NCI-H2029 (cell line): ENCODE results near the gene NACAD.

Experiments used
- DNase-seq: peaks from one replicate; lab custom pipeline; 2025; lab: John Stamatoyannopoulos, UW

The NACAD gene, protein sequence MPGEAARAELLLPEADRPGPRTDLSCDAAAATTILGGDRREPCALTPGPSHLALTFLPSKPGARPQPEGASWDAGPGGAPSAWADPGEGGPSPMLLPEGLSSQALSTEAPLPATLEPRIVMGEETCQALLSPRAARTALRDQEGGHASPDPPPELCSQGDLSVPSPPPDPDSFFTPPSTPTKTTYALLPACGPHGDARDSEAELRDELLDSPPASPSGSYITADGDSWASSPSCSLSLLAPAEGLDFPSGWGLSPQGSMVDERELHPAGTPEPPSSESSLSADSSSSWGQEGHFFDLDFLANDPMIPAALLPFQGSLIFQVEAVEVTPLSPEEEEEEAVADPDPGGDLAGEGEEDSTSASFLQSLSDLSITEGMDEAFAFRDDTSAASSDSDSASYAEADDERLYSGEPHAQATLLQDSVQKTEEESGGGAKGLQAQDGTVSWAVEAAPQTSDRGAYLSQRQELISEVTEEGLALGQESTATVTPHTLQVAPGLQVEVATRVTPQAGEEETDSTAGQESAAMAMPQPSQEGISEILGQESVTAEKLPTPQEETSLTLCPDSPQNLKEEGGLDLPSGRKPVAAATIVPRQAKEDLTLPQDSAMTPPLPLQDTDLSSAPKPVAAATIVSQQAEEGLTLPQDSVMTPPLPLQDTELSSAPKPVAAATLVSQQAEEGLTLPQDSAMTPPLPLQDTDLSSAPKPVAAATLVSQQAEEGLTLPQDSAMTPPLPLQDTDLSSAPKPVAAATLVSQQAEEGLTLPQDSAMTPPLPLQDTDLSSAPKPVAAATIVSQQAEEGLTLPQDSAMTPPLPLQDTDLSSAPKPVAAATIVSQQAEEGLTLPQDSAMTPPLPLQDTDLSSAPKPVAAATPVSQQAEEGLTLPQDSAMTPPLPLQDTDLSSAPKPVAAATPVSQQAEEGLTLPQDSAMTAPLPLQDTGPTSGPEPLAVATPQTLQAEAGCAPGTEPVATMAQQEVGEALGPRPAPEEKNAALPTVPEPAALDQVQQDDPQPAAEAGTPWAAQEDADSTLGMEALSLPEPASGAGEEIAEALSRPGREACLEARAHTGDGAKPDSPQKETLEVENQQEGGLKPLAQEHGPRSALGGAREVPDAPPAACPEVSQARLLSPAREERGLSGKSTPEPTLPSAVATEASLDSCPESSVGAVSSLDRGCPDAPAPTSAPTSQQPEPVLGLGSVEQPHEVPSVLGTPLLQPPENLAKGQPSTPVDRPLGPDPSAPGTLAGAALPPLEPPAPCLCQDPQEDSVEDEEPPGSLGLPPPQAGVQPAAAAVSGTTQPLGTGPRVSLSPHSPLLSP (N-terminal part only)

DNA sequence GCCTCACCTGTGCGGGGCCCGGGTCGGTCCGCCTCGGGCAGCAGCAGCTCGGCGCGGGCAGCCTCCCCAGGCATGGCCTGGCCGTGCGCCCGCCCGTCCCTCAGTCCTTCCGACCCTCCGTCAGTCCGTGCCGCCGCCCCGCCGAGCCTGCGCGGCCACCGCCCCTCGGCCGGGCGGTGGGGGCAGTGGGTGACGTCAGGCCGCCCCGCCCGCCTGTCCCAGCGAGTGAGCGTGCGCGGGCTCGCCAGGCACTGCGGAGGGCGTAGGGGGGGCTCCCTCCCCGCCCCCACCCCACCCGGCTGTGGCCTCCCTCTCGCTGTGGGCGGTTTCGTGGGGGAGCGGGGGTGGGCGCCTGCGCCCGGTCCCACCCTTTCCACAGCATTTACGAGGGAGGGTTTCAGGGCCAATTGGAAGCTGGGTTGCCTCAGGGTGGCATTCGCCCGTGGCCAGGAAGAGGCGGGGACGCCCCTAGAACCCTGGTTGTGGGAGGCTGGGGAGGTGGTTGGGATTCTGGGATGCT lies at the start of gene NACAD:
TSS of gene NACAD (minus strand) at position 149 of the 520 bp plus-strand sequence. CDS start at position 74, 75 bp downstream.
- no peak for DNase-seq

DNA sequence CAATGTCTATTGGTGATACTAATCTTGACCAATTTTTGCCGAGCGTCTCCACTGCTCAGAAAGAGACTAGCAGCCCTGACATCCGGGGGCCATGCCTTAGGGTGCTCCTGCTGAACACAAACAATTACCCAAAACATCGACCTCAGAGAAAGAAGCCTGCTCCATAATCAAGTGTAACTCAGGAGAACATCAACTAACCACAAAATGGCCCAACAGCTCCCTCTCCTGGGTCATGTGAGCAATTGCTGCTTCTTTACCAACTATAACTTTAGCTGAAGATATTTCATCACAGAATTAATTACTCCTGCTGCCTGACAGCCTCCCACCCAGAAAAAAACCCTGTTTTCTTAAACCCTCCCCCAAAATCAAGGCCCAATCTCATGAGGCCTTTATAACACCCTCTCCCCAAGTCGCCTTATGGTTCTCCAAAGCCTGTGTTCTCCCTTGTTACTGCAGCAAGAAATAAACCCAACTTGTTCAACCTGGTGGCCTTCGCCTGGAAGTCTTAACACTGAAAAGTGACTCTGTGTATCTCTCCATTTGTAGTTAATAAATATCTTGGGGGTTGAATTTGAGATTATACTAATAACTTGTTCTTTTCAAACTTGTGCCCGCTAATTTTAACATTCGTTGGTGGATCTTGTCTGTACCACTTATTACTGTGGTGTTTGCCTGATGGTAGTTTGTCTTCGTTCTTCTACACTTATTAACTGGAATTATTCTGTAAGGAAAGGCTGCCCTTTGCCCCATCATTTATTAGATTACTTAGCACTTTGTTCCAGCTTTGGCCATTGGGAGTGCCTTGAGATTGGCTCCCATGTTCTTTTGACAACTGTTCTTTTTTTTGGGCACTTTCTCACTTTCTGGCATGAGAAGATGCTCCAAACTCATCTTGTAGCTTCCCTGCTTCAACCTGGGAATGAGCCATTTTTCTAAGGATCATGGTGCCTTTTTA lies 47.6 kb upstream of the NACAD start:
- no peak for DNase-seq

DNA sequence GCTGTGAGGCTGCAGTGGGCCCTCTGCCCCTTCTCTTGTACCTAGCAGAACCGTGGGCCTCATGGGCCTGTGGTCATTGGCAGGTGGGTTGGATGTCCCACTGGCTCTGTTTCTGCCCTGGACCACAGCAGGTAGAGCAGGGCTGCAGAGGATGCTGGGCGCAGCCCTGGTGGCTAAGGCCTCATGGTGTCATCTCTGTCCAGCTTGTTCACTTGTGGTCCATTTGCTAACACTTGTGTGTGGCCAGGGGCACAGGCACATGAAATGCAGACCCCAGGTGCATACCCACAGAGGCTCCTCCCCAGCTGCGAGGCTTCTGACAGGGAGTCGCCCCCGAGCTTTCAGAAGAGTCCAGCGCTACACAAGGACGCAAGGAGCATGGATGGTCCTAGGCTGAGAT lies 45.1 kb upstream of the NACAD start:
- DNase-seq: no peak

DNA sequence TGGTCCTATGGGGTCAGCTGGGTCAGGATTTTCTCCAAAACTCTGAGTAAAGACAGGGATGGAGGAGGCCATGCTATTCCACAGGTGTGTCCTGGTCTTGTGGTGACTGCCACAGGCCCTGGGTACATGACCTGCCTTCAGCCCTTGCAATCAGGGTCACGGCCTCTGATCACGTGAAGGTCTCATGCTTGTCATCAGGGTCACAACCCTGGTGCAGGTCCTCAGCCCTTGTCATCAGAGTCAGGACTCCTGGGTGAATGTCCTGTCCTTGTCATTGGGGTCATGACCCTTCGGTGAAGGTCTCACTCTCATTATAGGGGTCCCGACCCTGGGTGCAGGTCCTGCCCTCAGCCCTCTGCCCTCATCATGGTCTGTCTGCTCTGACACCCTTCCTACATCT lies 44.6 kb upstream of the NACAD start:
- no peak for DNase-seq

DNA sequence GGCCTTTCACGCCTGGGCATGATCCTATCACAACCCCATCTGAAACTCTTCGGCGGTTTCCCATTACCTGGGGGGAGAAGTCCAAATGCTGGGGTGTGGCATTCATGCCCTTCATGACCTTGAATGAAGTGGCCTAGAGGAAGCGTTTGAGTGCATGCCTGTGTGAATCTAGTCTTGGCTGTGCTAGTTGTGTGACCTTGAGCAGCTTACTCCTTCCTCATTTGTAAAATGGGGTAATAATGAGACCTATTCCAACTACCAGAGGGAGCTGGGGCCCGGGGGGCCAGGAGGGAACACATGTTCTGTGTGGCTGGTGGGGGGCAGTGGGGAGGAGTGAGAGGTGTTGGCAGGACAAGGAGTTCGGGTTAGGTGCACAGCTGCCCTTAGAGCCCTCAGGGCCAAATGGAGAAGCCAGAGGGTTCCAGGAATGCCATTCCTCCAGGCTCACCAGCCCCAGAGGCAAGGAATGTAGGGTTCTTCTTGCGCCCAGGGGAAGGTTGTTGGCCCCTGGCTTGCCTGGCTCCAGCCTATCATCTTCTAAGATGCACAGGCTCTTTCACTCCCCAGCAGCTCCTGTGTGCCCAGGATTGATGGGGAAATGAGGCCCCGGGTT lies 44.0 kb upstream of the NACAD start:
- no peak for DNase-seq

DNA sequence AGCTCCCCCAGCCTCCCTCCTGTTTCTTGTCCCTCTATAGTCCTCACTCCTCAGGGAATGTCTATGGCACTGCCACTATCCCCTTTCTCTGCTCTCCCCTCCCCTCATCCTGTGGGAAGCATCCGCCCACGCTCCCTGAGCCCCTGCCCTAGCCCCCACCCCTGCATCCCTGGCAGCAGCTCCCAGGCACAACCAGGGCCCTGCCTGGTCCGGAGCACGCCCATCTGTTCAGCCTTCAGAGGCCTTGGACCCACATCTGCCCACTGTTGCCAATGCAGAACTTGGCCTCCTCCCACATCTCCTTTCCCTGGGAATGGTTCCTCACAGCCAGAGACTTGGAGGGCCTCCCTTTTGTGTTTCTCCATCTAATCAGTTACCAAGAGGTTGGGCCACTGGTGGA lies 43.1 kb upstream of the NACAD start:
- DNase-seq: no peak

DNA sequence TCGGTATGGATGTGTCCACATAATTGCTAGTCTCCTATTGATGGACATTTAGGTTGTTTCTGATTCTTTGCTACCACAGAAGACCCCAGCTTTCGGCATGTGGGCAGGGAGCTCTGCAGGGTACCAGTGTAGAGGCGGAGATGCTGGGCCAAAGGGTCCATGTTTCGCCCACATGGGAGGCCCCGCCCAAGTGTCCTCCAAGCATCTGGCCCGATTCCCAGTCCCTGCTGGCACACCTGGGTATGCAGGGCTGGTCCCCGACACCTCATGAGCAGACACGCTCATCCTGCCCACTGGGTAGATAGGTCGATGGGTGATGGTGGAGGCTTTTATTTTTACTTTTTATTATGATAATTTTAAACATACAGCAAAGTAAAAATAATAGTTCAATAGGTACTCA lies 42.1 kb upstream of the NACAD start:
- DNase-seq: no peak

DNA sequence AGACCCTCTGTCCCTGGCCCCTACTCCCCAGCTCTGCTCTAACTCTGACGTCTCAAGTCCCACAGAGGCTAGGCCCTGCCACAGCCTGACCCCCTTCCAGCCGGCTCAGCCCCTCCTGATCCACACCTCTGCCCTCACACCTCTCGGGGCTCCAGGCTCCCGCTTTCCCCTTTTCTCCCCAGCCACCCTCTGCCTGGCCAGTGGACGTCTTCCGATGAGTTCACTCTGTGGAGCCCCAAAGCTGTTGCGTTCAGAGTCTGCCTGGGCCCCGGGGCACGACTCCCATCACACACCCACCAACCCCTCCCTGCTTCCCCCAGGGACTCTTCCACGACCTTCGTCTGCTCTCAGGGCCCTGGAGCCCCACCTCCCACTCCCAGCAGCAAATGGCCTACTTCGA lies 41.1 kb upstream of the NACAD start:
- DNase-seq: no peak

DNA sequence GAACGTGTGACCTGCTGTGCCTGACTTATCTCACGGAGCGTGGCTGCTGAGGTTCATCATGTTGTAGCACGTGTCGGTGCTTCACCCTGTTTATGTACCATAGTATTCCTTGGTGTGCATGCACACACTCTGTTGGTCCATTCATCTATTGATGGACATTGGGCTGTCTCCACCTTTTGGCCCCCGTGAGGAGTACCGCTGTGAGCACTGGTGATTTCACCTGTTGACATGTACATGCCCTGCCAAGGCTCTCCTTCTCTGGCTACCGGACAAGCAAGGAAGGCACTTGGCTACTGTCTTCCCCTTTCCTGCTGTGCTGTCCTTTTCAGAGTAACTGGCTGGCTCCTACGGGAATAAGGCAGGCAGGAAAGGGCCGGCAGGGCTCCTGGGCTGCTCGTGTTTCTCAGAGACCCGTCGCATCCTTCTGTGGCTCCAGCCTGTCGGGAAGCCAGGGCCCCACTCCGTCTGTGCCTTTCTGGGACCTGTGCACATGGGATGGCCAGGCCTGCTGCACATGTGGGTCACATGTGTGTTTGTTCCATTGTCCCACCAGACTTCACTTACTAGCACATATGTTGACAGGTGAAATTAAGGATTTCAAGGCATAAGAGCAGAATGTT lies 40.5 kb upstream of the NACAD start:
- DNase-seq: no peak

DNA sequence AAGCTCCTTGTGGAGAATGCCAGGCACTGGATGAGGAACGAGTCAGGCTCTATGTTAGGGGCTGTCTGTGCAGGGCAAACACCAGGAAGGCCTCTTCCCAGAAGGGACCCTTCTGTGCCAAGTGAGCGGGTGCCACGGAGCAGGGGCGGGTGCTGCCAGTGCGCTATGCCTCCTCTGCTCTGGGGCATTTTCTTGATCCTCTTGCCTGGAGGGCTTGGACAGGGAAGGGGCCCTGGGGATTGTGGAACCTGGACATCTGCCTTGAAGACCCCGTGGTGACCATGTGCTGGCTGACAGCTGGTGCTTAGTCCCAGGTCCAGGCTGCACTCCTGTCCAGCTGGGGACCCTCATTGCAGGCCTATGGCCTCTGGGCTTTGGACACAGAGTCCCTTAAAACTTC lies 38.2 kb upstream of the NACAD start:
- DNase-seq: no peak

DNA sequence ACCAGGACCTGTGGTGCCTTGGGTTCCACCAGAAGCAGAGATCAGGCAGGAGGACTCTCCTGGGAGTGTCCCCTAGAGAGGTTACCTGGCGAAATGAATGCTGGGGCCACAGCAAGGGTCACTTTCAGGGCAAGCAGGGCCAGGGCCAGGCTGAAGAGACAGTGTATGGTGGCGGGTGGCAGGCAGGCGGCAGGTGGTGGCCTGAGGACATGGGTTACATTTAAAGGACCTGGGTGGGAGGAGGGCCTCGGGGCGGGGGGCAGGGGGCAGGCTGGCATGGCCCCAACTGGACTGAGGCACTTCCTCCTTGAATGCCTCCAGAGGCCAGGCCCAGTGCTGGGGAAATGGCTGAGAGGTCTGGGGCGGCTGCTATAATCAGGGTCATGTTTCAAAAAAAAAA lies 37.4 kb upstream of the NACAD start:
- no peak for DNase-seq

DNA sequence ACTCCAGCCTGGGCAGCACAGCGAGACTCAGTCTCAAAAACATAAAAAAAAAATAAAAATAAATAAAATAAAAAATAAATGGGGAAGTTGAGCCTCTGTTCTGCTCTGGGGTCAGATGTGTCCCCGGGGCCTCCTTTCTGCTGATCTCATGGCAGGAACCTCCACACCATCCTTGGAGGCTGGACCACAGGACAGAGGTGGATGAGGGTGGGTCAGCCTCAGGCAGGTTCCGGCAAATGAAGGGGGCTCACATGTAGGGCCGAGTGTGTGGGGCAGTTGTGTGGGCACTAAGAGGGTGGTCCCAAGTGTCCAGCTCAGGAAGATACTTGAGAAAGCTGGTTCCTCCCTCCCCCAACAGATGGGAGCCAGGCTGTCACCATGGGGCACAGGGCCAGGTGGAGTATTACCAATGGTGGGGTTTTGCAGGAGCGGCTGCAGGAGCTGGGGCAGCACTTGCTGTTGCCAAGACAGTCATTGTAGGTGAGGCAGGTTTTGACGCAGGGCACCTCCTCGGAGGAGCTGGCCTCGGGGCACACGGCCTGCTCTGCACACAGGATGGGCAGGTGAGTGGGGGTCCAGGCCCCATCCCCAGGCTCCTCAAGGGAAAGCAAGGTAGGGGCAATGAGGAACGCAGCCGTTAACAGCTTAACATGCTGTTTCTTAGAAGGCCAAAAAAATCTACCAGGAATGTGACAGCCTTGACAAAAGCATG lies 36.6 kb upstream of the NACAD start:
- no peak for DNase-seq

DNA sequence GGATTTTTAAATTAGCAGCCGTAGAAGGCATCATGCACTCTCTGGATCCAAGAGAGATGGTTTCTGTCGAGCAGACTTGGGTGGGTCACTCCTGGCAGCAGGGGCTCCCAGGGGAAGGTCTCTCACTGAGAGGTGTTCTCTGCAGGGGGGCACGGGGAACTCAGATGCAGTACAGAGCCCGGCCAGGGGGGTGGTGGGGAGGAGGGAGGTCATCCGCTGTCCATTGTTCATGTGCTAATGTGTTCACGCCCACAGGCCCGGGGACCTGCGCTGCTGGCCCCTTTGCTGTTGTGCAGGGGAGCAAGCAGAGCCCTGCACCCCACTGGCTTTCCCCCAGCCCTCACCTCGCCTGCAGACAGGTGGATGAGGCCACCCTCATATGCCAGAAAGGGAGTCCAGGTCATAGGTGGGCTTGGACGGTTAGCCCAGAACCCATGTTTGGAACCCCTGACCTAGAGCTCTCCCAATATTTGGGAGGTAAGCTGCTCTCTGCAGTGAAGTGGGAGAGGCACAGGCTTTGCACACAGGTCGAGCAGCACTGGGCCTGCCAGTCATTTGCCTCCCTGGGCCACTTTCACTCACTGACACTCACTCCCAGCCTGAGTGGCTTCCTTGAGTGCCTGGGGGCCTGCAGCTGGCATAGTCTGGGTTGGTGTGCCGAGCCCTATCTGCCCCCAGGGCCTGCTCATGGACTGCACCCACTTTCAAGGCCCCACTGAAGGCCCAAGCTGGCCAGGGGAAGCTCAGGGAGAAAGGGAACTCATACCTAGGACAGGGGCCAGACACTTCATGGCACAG lies 35.3 kb upstream of the NACAD start:
- no peak for DNase-seq

DNA sequence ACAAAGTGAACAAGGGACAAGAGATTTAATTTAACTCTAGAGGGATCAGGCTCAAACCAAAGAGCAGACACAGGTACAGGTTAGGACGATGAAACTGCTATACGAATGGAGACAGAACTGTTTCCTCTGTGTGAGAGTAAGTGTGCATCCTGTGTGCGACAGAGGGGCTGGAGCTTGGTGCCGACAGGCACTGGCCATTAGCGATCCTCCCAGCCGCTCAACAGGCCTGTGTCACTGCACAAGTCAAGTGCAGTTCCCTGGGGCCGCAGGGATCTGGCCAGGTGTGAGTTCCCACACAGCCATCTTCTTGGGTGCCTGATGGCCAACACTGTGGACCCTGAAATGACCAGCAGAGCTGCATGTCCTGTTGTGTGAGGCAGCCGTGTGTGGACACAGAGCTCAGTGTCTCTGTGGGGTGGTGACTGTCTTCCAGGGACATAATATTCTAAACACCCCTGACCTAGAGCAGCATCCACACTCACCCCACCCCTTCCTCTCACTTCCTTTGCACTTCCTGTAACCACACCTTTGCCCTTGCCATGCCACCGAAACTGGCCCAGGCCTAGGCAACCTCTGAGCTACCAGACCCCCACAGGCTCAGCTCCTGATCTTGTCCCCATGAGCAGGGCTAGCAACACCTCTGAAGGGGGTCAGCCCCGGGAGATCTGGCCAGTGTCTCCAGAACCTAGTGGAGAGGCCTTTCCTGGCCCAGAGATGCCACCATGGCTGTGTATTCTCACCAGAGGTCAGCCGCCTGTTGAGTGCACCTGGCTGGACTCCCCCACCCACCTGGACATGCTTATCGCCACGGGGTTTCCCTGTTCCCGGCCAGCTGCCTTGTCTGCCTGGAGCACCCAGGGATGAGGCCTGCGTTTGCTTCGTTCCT lies 34.4 kb upstream of the NACAD start:
- no peak for DNase-seq

DNA sequence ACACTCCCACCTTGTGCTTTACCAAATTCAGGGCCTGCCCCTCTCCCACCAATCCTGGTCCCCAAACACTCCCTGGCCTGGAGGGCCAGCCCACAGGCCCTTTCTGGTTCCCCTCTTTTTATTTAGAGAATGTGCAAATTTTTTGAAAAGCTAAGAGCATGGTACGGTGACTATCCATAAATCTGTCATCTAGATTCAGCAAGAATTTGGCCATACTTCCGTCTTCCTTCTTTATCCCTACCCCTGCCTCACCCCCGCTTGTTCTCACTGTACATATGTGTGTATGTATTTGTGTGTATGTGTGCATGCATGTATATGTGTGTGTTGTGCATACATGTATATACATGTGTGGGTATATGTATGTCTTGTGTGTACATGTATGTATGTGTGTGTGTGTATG lies 30.8 kb upstream of the NACAD start:
- no peak for DNase-seq

DNA sequence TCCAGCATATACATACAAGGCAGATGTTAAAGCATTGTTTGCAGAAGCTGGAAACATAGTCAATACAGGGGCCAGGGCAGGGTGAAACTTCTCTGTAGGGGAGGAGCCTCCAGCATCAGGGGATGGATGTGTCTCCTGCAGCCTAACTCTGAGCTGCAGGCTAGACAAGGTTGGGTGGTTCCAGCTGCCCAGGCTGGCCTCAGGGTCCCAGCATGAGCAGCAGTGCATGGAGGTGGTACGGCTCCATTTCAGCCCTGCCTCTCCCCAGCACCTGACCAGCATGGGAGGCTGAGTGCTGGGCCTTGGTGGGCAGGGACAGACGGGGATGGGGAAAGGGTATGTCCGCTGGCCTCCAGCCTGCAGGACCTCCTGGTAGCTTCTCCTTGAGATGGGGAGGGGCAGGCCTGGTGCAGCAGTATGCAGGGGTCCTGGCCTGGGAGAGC lies 30.1 kb upstream of the NACAD start:
- no peak for DNase-seq

DNA sequence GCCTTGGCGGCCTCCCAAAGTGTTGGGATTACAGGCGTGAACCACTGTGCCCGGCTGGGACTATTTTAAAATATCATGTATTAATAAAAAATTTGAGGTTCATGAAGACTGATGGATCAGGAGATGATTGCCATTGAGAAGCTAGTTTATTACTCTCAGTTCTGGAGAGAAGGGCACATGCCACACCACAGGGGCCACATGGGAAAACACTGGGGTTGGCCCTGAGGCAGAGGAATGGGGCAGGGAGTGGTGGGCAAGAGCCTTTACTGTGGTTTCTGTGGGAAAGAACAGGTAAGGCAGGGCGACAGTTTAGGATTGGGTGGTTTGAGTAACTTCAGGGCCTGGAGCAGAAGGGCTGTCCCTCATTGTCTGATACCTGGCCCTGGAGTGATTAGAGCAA lies 29.5 kb upstream of the NACAD start:
- no peak for DNase-seq
